Effector memory CD4-positive, alpha-beta T cell (primary cell): ENCODE data around the gene PRICKLE1.
A peak's percentile ranks its signal among the peaks of the same experiment; 100 is the strongest.

Experiments used
- DNase-seq, 3 donors: peaks; one replicate each; pipeline ENCODE4 v3.0.0-alpha.2; 2020
- H3K27ac ChIP-seq: 2 replicates; pipeline ENCODE4 v1.7.0; 2013; ENCODE audit warnings: mild to moderate bottlenecking, low read length, moderate library complexity; ENCODE audit not compliant: insufficient read depth, poor library complexity, severe bottlenecking
- H3K27me3 ChIP-seq: replicated peaks from 2 replicates; pipeline ENCODE4 v1.7.0; 2013; ENCODE audit warnings: mild to moderate bottlenecking, low read length; ENCODE audit not compliant: insufficient read depth, control insufficient read depth, poor library complexity, severe bottlenecking
- H3K36me3 ChIP-seq: 2 replicates; pipeline ENCODE4 v1.7.0; 2013; ENCODE audit warnings: mild to moderate bottlenecking, low read length, moderate library complexity; ENCODE audit not compliant: control insufficient read depth, insufficient read depth
- H3K4me1 ChIP-seq: 2 replicates; pipeline ENCODE4 v1.7.0; 2013; ENCODE audit warnings: low read length, mild to moderate bottlenecking; ENCODE audit not compliant: control insufficient read depth, insufficient read depth, poor library complexity, severe bottlenecking
- H3K4me3 ChIP-seq: 2 replicates; pipeline ENCODE4 v1.7.0; 2013; ENCODE audit warnings: low read length, low read depth, mild to moderate bottlenecking; ENCODE audit not compliant: insufficient read depth, poor library complexity, severe bottlenecking
- H3K9me3 ChIP-seq: 2 replicates; pipeline ENCODE4 v1.7.0; 2013; ENCODE audit warnings: mild to moderate bottlenecking, low read length, moderate library complexity; ENCODE audit not compliant: control insufficient read depth

The PRICKLE1 gene

GRCh38 chr12:42590330-42590934, 886 bp upstream of the PRICKLE1 start:
- H3K4me1 ChIP-seq: peaks cover 8% of the 10 kb centered on the region
- peaks cover 14% of the 10 kb centered on the region for H3K27me3 ChIP-seq
- H3K36me3 ChIP-seq: no peaks in the 10 kb centered on the region
- H3K4me3 ChIP-seq: no peak overlapping the region
- no peak for DNase-seq
- no peaks in the 10 kb centered on the region for H3K9me3 ChIP-seq
- no peak overlapping the region for H3K27ac ChIP-seq

- no peak overlapping the region for H3K27ac ChIP-seq
- peaks cover 11% of the 10 kb centered on the region for H3K27me3 ChIP-seq
- H3K36me3 ChIP-seq: no peaks in the 10 kb centered on the region
- peak overlapping the region; percentile 25 for H3K4me3 ChIP-seq
- no peaks in the 10 kb centered on the region for H3K9me3 ChIP-seq
- peaks cover 8% of the 10 kb centered on the region for H3K4me1 ChIP-seq
- no peak for DNase-seq
Observed at GRCh38 chr12:42588524-42589464, 752 bp downstream of the PRICKLE1 start.

DNA sequence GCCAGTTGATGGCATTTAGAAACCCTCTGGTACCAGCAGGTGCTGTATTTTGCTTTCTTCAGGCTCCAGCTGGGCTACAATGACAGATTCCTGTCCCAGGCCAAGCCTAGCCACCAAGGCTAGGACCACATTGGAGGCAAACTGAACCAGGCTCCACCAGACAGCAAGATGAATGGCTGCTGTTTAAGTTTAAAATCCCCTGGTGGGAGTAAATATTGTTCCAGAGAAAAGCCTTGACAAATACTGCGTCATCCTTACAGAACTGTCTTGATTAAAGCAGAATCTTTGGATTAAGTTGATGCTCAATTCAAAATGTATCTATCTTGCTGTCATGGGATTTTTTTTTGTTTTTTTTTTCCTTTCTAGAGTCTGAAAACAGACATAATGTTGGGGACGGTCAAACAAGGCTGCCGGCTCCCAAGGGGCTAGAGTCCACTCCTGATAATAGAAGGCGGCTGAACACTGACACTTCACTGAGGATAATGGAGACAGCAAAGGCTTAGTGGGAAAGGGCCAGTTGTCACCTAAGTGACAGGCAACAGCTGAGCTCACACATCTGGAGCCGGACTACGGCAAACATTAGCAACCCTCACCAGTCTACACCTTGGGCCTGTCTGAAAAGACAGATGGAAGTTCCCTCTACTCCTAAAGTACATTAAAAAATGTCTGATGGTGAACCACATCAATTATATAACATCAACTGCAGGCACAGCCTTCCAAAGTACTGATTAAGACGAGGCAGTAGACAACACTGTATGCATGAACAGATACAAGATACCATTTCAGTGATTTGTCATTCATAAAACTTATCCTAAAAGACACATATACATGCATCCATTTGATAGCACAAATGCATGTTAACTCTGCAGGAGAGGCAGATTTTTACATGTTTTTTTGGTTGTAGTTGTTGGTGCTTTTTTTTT, 1.7 kb downstream of the PRICKLE1 start:
- H3K4me3 ChIP-seq: no peak overlapping the region
- H3K27me3 ChIP-seq: peaks cover 11% of the 10 kb centered on the region
- peaks cover 8% of the 10 kb centered on the region for H3K4me1 ChIP-seq
- no peak overlapping the region for H3K27ac ChIP-seq
- DNase-seq: no peak
- no peaks in the 10 kb centered on the region for H3K36me3 ChIP-seq
- H3K9me3 ChIP-seq: no peaks in the 10 kb centered on the region

- peaks cover 6% of the 10 kb centered on the region for H3K27me3 ChIP-seq
- H3K4me3 ChIP-seq: no peak overlapping the region
- H3K36me3 ChIP-seq: no peaks in the 10 kb centered on the region
- H3K9me3 ChIP-seq: no peaks in the 10 kb centered on the region
- no peak overlapping the region for H3K27ac ChIP-seq
- no peak for DNase-seq
- H3K4me1 ChIP-seq: peaks cover 8% of the 10 kb centered on the region
Observed at GRCh38 chr12:42586268-42586667, 3.3 kb downstream of the PRICKLE1 start.

GRCh38 chr12:42585841-42586216, 3.7 kb downstream of the PRICKLE1 start:
- Histone ChIP-seq H3K36me3 (no peaks in the 10 kb centered on the region), H3K4me3 (no peak overlapping the region), H3K4me1 (peaks cover 8% of the 10 kb centered on the region), H3K27ac (no peak overlapping the region), H3K27me3 (peaks cover 6% of the 10 kb centered on the region), H3K9me3 (no peaks in the 10 kb centered on the region)
- DNase-seq: no peak

GRCh38 chr12:42585154-42585840, 4.2 kb downstream of the PRICKLE1 start:
- Histone ChIP-seq H3K27me3 (peaks cover 6% of the 10 kb centered on the region), H3K9me3 (no peaks in the 10 kb centered on the region), H3K27ac (no peak overlapping the region), H3K4me3 (no peak overlapping the region), H3K36me3 (no peaks in the 10 kb centered on the region), H3K4me1 (peaks cover 8% of the 10 kb centered on the region)
- no peak for DNase-seq

DNA sequence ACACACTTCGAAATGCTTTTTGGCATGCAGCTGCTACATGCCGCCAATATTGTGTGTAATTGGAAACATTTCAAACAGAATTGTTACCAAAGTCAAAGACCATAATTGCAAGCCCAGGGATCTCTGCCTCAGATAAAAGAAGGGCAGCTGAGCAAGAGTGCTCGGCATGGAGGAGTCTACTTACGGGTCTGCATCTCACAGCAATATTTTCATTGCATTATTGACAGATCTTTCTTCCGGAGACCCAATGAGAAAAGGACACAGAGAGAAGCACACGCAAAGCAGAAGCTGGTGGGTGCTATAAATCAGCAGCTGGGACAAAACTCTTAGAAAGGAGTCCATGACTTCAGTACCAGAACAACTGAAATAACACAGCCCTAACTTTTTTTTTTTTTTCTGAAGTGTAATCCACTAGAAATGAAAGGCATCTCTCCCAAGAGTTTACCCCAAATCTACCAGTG, 4.9 kb downstream of the PRICKLE1 start:
- Histone ChIP-seq H3K4me1 (peaks cover 8% of the 10 kb centered on the region), H3K36me3 (no peaks in the 10 kb centered on the region), H3K4me3 (no peak overlapping the region), H3K27me3 (no peaks in the 10 kb centered on the region), H3K27ac (no peak overlapping the region), H3K9me3 (no peaks in the 10 kb centered on the region)
- no peak for DNase-seq

DNA sequence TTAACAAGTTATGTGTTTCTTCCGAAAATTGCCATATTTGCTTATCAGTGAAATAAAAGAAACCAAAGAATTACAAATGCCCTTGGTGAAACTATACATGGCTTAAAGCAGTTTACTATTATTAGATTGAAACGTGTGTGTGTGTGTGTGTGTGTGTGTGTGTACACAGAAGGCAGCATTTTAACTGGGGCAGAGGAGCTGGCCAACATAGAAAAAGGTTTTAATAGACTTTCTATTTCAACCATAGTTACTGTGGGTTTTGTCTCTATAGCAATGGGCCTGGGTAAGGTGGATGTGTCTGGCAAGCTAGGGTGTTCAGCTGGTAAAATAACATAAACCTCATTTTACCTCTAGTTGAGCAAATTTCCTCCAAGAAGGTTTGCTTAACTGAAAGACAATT, 6.5 kb downstream of the PRICKLE1 start:
- H3K9me3 ChIP-seq: no peaks in the 10 kb centered on the region
- H3K36me3 ChIP-seq: no peaks in the 10 kb centered on the region
- H3K4me1 ChIP-seq: no peaks in the 10 kb centered on the region
- no peak overlapping the region for H3K27ac ChIP-seq
- H3K27me3 ChIP-seq: no peaks in the 10 kb centered on the region
- no peak for DNase-seq
- H3K4me3 ChIP-seq: no peak overlapping the region

DNA sequence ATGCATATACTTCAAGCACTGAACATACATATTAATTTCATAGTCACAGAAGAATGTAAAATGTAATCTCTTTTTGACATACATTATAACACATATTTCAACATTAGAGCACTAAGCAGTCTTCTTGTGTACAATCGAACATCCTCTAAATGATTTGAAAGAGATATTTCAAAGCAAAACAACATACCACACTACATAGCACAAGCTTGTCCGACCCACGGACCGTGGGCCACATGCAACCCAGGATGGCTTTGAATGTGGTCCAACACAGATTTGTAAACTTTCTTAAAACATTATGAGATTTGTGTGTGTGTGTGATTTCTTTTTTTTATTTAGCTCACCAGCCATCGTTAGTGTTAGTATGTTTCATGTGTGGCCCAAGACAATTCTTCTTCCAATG, 7.0 kb downstream of the PRICKLE1 start:
- no peak overlapping the region for H3K27ac ChIP-seq
- DNase-seq: no peak
- H3K4me3 ChIP-seq: no peak overlapping the region
- no peaks in the 10 kb centered on the region for H3K4me1 ChIP-seq
- no peaks in the 10 kb centered on the region for H3K36me3 ChIP-seq
- no peaks in the 10 kb centered on the region for H3K27me3 ChIP-seq
- no peaks in the 10 kb centered on the region for H3K9me3 ChIP-seq
